HG03442 (cell line): ENCODE results near the gene VWCE.
"Not testable (repeated sequence)": the region's sequence is repeated elsewhere in the genome, so short reads cannot be mapped to it uniquely, and the experiment has no call there.

Source experiments
- ATAC-seq: cut with Tn5 transposase; IDR thresholded peaks from one replicate; pipeline ENCODE4 v1.9.1; 2021; ENCODE audit warnings: mild to moderate bottlenecking, moderate library complexity; ENCODE audit not compliant: unreplicated experiment

Gene VWCE

DNA sequence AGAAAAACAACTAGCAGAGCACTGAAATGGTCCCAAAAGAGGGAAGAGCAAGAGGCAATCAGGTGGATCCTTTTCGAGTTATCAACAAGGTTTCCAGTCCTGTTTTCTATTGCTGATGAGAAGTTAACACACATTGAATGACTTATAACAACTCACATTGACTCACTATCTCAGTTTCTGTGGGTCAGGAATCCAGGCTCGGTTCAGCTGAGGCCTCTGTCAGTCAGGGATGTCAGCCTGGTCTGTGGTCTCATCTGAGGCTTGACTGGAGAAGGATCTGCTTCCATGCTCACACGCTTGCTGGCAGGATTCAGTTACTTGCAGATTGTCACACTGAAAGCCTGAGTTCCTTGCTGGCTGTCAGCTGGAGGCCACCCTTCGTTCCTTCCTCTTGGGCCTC, 76.8 kb downstream of the VWCE start:
- ATAC-seq: not testable (repeated sequence)

DNA sequence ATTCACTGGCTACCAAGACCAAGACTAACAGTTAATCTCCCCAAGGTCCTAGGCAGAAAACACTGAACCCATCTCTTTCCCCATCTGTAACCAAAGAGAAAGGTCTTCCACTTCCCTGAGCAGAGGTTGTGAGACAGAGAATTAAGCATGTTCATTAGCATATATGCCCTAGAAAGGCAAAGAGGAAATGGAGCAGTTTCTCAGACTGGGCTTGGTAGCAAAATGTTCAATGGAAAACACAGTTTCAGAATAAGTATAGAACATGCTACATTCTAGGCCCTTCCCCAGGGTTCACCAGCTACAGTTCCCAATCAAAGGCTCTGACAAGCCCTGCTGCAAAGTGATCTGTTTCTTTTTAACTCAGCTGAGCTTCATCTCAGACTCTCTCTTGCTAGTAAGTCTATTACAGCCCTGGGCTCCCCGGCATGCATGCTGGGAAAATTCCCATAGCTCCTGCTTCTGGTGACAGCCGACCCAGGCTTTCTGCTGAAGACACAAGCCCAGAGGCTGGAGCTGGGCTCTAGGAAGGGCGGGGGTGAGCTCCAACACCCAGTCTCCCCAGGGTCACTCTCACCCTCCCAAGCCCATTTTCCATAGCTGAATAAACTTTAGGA, 81.3 kb downstream of the VWCE start:
- not testable (repeated sequence) for ATAC-seq

- not testable (repeated sequence) for ATAC-seq
These were observed 82.9 kb downstream of the VWCE start for GRCh38 chr11:61212202-61212601.

DNA sequence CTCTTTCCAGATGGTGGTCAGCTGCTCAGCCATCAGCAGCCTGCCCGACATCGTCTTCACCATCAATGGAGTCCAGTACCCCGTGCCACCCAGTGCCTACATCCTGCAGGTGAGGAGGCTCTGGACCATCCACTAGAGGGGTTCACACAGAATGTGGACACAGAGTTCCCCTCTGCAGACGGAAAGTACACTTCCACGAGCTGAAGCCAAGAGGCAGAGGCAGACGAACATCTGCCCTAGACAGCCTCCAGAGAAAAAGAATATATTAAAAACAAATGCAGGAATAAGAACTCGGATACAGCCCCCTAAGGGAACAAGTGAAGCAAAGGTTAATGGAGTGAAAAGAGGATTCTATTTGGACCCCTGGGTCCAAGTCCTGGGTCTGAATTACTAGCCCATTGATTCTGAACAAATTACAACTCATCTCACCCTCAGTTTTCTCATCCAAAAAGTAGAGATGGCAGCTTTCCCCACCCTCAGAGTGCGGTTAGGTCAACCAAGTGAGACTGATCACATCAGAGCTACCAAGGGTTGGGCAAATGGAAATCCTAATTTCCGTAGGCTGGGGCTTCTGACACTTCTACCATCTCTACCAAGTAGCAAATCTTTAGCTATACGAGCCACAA, 83.7 kb downstream of the VWCE start:
- ATAC-seq: not testable (repeated sequence)

DNA sequence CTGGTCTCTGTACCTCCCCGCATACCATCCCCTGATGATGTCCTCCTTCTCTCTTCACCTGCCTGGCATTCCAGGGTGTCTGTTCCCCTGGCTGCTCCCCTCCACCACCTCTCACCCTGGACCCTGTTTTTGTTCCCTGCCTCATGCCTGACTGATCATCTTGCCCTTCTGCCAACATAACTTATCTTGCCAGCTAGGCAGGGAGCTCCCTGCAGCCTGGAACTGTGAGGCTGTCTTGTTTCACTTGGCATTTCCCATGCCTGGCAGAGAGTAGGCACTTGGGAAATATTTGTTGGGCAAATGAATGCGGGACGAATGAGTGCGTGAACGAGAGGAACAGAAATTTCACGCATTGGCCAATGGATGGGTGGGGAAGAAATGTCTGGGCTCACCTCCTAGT, 84.5 kb downstream of the VWCE start:
- not testable (repeated sequence) for ATAC-seq
